Small intestine (tissue), 7 donors: Measurements from ENCODE around the gene S100A16. TPM values are rescaled to one million over a fixed set of nuclear protein-coding genes. Genes with fewer than 3 reads are reported as not detected.
A peak's percentile ranks its signal among the peaks of the same experiment; 100 is the strongest.

Experiments
- DNase-seq, 2 donors: peaks; one replicate each; pipeline versions ENCODE4 v3.0.0 to v3.0.0-alpha.2; 2013
- FAIRE-seq: peaks from 2 replicates; lab custom pipeline; 2012; peaks lifted over from hg19 to GRCh38; lab: Jason Lieb, UNC
- H3K27ac ChIP-seq, 3 donors: one replicate each; pipeline ENCODE4 v1.5.1; 2013; ENCODE audit warnings: low read length in 2 of 3, mild to moderate bottlenecking in 2 of 3, control low read depth in 1 of 3, inconsistent platforms in 1 of 3, low read depth in 1 of 3, moderate library complexity in 1 of 3
- H3K27me3 ChIP-seq, 3 donors: one replicate each; pipeline ENCODE4 v1.6.1; 2013; ENCODE audit warnings: low read length in 3 of 3, inconsistent platforms in 1 of 3; ENCODE audit not compliant: control insufficient read depth in 3 of 3, insufficient read depth in 3 of 3
- H3K36me3 ChIP-seq, 3 donors: one replicate each; pipeline ENCODE4 v1.6.1; 2013; ENCODE audit warnings: low read length in 3 of 3, inconsistent platforms in 1 of 3, low read depth in 1 of 3, mild to moderate bottlenecking in 1 of 3, moderate library complexity in 1 of 3; ENCODE audit not compliant: control insufficient read depth in 3 of 3, insufficient read depth in 2 of 3
- H3K4me1 ChIP-seq, 3 donors: one replicate each; pipeline ENCODE4 v1.6.1; 2013; ENCODE audit warnings: low read length in 2 of 3, inconsistent platforms in 1 of 3, low read depth in 1 of 3, mild to moderate bottlenecking in 1 of 3, moderate library complexity in 1 of 3; ENCODE audit not compliant: control insufficient read depth in 3 of 3, insufficient read depth in 2 of 3
- H3K4me3 ChIP-seq, 3 donors: one replicate each; pipeline ENCODE4 v1.5.1; 2013; ENCODE audit warnings: low read length in 3 of 3, control low read depth in 1 of 3, inconsistent platforms in 1 of 3, low read depth in 1 of 3, mild to moderate bottlenecking in 1 of 3, moderate library complexity in 1 of 3
- H3K9me3 ChIP-seq, 2 donors: one replicate each; pipeline ENCODE4 v1.6.1; 2013; ENCODE audit warnings: low read depth in 1 of 2, low read length in 1 of 2; ENCODE audit not compliant: control insufficient read depth in 2 of 2, insufficient read depth in 1 of 2
- WGBS, 3 donors: extraction: QIAGEN DNeasy Blood & Tissue Kit; methylation state at CpG; one replicate each; pipeline ENCODE4 v1.1.7; 2013; 5-methylcytosine and 5-hydroxymethylcytosine counted together
- polyA plus RNA-seq, 4 donors: library from polyadenylated mRNA; stranded (reverse) in 3 of 4; unstranded in 1 of 4; fragments of 200-250 nt in 3 of 4; fragments of 120-200 nt in 1 of 4; gene quantifications; one replicate each; pipeline versions ENCODE4 v1.2.1 to v1.2.3, GENCODE V29; 2013
- donor health status: healthy with polysubstance abuse.
- donor health status: control.
- donor health status: control.
- donor health status: Bipolar disorder and iron deficiency.
- donor health status: healthy.

Gene S100A16
- polyA plus RNA-seq, 4 donors: 122 to 389 (median 315) TPM

GRCh38 chr1:153611356-153611755 lies 1.6 kb downstream of the S100A16 start:
- Histone ChIP-seq H3K4me3 (peak overlapping the region in 2 of 3 donors; percentile 48 to 80), H3K9me3 (no peaks in the 10 kb centered on the region), H3K27me3 (no peaks in the 10 kb centered on the region), H3K36me3 (peaks cover 2 to 30% (median 6%) of the 10 kb centered on the region in 3 donors), H3K4me1 (peaks cover 2 to 67% (median 3%) of the 10 kb centered on the region in 3 donors), H3K27ac (peak overlapping the region; percentile 92 to 96 (median 92))
- FAIRE-seq: no peak
- peak in 1 of 2 donors; percentile 33 for DNase-seq
- WGBS, 3 donors: 28 to 60% (median 40%) methylated on average over 1 of the region's 1 CpG

- FAIRE-seq: no peak
- H3K36me3 ChIP-seq: peaks cover 2 to 35% (median 6%) of the 10 kb centered on the region in 3 donors
- WGBS, 3 donors: 39 to 63% (median 50%) methylated on average over 6 to 7 of the region's 7 CpGs
- H3K27ac ChIP-seq: peak overlapping the region; percentile 92 to 97 (median 97)
- H3K4me3 ChIP-seq: peak overlapping the region in 2 of 3 donors; percentile 48 to 80
- peaks cover 2 to 63% (median 3%) of the 10 kb centered on the region in 3 donors for H3K4me1 ChIP-seq
- DNase-seq: peak; percentile 24 to 30
- no peaks in the 10 kb centered on the region for H3K27me3 ChIP-seq
- H3K9me3 ChIP-seq: no peaks in the 10 kb centered on the region
Measured at GRCh38 chr1:153610811-153611301, 2.1 kb downstream of the S100A16 start.

GRCh38 chr1:153610334-153610733 lies 2.6 kb downstream of the S100A16 start:
- WGBS, 3 donors: 42 to 64% (median 43%) methylated on average over 4 of the region's 4 CpGs
- no peak for FAIRE-seq
- Histone ChIP-seq H3K27ac (peak overlapping the region; percentile 92 to 97 (median 97)), H3K9me3 (no peaks in the 10 kb centered on the region), H3K4me3 (peak overlapping the region in 1 of 3 donors; percentile 48), H3K36me3 (peaks cover 2 to 39% (median 6%) of the 10 kb centered on the region in 3 donors), H3K4me1 (peaks cover 2 to 59% (median 3%) of the 10 kb centered on the region in 3 donors), H3K27me3 (no peaks in the 10 kb centered on the region)
- peak; percentile 47 to 60 for DNase-seq

GRCh38 chr1:153609585-153609907 lies 3.4 kb downstream of the S100A16 start:
- H3K36me3 ChIP-seq: peaks cover 2 to 34% (median 6%) of the 10 kb centered on the region in 3 donors
- DNase-seq (no peak), FAIRE-seq (no peak)
- no peaks in the 10 kb centered on the region for H3K9me3 ChIP-seq
- no peaks in the 10 kb centered on the region for H3K27me3 ChIP-seq
- peak overlapping the region; percentile 92 to 97 (median 97) for H3K27ac ChIP-seq
- WGBS, 3 donors: 38 to 54% (median 54%) methylated on average over 6 of the region's 6 CpGs
- peaks cover 2 to 51% (median 3%) of the 10 kb centered on the region in 3 donors for H3K4me1 ChIP-seq
- peak overlapping the region in 1 of 3 donors; percentile 40 for H3K4me3 ChIP-seq

- peak; percentile 93 to 98 for DNase-seq
- peak overlapping the region in 2 of 3 donors; percentile 38 to 40 for H3K4me3 ChIP-seq
- H3K27ac ChIP-seq: peak overlapping the region; percentile 92 to 97 (median 97)
- H3K27me3 ChIP-seq: no peaks in the 10 kb centered on the region
- no peaks in the 10 kb centered on the region for H3K9me3 ChIP-seq
- H3K4me1 ChIP-seq: peaks cover 2 to 45% (median 3%) of the 10 kb centered on the region in 3 donors
- 14 to 44% (median 38%) methylated on average over 19 of the region's 19 CpGs for WGBS, 3 donors
- H3K36me3 ChIP-seq: peaks cover 2 to 32% (median 6%) of the 10 kb centered on the region in 3 donors
- FAIRE-seq: no peak
Measured at GRCh38 chr1:153608742-153609584, 4.0 kb downstream of the S100A16 start.

GRCh38 chr1:153608089-153608682 lies 4.8 kb downstream of the S100A16 start:
- Histone ChIP-seq H3K4me3 (peak overlapping the region in 2 of 3 donors; percentile 30 to 40), H3K27ac (peak overlapping the region; percentile 92 to 97 (median 97)), H3K9me3 (no peaks in the 10 kb centered on the region), H3K27me3 (no peaks in the 10 kb centered on the region), H3K36me3 (peaks cover 2 to 35% (median 6%) of the 10 kb centered on the region in 3 donors), H3K4me1 (peaks cover 0 to 38% (median 2%) of the 10 kb centered on the region in 3 donors)
- 67 to 71% (median 70%) methylated on average over 7 of the region's 7 CpGs for WGBS, 3 donors
- FAIRE-seq (no peak), DNase-seq (peak; percentile 37 to 38)

- Histone ChIP-seq H3K36me3 (peaks cover 2 to 35% (median 6%) of the 10 kb centered on the region in 3 donors), H3K9me3 (no peaks in the 10 kb centered on the region), H3K27ac (peak overlapping the region in 1 of 3 donors; percentile 92), H3K4me3 (no peak overlapping the region), H3K27me3 (no peaks in the 10 kb centered on the region), H3K4me1 (peaks cover 0 to 36% (median 2%) of the 10 kb centered on the region in 3 donors)
- DNase-seq (no peak), FAIRE-seq (no peak)
- WGBS, 3 donors: 92 to 97% (median 96%) methylated on average over 8 of the region's 8 CpGs
Measured at GRCh38 chr1:153607381-153607780, 5.6 kb downstream of the S100A16 start.

GRCh38 chr1:153606194-153606593 lies 6.7 kb downstream of the S100A16 start:
- H3K27ac ChIP-seq: no peak overlapping the region
- peaks cover 2 to 35% (median 6%) of the 10 kb centered on the region in 3 donors for H3K36me3 ChIP-seq
- 86 to 98% (median 94%) methylated on average over 11 of the region's 11 CpGs for WGBS, 3 donors
- FAIRE-seq (no peak), DNase-seq (no peak)
- H3K4me3 ChIP-seq: no peak overlapping the region
- no peaks in the 10 kb centered on the region for H3K9me3 ChIP-seq
- peaks cover 0 to 31% (median 2%) of the 10 kb centered on the region in 3 donors for H3K4me1 ChIP-seq
- no peaks in the 10 kb centered on the region for H3K27me3 ChIP-seq
